HCT116 (cell line): ENCODE data around the gene GGT5.

Experiments
- EZH2phosphoT487 ChIP-seq: fragments of 200-600 bp; IDR thresholded peaks from 2 replicates; pipeline ENCODE4 v1.6.1; 2018; ENCODE audit warnings: antibody characterized with exemption, borderline replicate concordance
- FOSL1 ChIP-seq: IDR thresholded peaks from 2 replicates; pipeline ENCODE4 v1.6.1; 2012; ENCODE audit warnings: low read depth
- JUND ChIP-seq: IDR thresholded peaks from 2 replicates; pipeline ENCODE4 v1.6.1; 2012
- POLR2A ChIP-seq: IDR thresholded peaks from 2 replicates; pipeline ENCODE4 v1.7.0; 2011; ENCODE audit warnings: borderline replicate concordance; ENCODE audit not compliant: insufficient read depth, insufficient read length; ENCODE audit errors: extremely low read depth
- POLR2AphosphoS5 ChIP-seq: IDR thresholded peaks from 2 replicates; pipeline ENCODE4 v1.6.1; 2011; ENCODE audit warnings: mild to moderate bottlenecking, low read depth, low read length, moderate library complexity
- SIN3A ChIP-seq: IDR thresholded peaks from 2 replicates; pipeline ENCODE4 v1.6.1; 2012; ENCODE audit warnings: low read depth
- SRF ChIP-seq: IDR thresholded peaks from 2 replicates; pipeline ENCODE4 v1.6.1; 2012; ENCODE audit warnings: low read depth
- YY1 ChIP-seq: IDR thresholded peaks from 2 replicates; pipeline ENCODE4 v1.6.1; 2011; ENCODE audit warnings: low read length, low read depth, moderate library complexity, mild to moderate bottlenecking; ENCODE audit not compliant: insufficient replicate concordance; ENCODE audit errors: extremely low read depth
- ZNF274 ChIP-seq: fragments of 200-500 bp; sonication (Bioruptor generic); IDR thresholded peaks from 2 replicates; pipeline ENCODE4 v1.6.1; 2014; ENCODE audit warnings: mild to moderate bottlenecking, low read depth, low read length, inconsistent platforms
- TF ChIP-seq, protein P1 (sequence below), 3 experiments: fragments of 200-600 bp in 1 of 3; sonication (generic) in 1 of 3; IDR thresholded peaks in 2 of 3; conservative IDR thresholded peaks in 1 of 3; 2 replicates each; pipeline ENCODE4 v1.5.1; 2012 to 2017; ENCODE audit warnings: low read depth in 2 of 3, low read length in 2 of 3, antibody characterized with exemption in 1 of 3, borderline replicate concordance in 1 of 3, control low read depth in 1 of 3, mild to moderate bottlenecking in 1 of 3, mixed read lengths in 1 of 3, mixed run types in 1 of 3, moderate library complexity in 1 of 3; ENCODE audit not compliant: insufficient read depth in 1 of 3
- TF ChIP-seq, protein P2 (sequence below): IDR thresholded peaks from 2 replicates; pipeline ENCODE4 v1.6.1; 2012
- TF ChIP-seq, protein P3 (sequence below): IDR thresholded peaks from 2 replicates; pipeline ENCODE4 v1.6.1; 2011; ENCODE audit warnings: mild to moderate bottlenecking, low read length, moderate library complexity; ENCODE audit not compliant: insufficient replicate concordance; ENCODE audit errors: extremely low read depth
- TF ChIP-seq, protein P4 (sequence below): IDR thresholded peaks from 2 replicates; pipeline ENCODE4 v1.6.1; 2012; ENCODE audit warnings: low read depth

DNA sequence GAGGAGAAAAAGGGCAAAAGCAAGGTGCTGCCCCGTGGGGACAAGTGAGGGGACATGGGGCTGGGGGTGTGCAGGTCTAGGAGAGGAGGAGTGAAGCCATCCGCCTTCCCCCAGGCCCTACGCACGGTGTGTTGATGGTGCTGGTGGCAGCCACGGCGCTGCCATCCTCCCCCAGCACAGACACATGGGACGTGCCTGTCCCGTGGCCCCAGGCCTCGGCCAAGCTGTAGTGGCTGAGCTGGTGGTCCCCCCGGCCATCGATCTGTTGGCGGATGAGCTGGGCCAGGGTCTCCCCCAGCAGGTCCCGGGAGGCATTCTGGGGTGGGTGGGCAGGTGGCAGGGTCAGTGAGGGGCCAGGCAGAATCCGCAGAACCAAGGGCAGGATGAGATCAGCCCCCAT lies 18.9 kb downstream of the GGT5 start:
- TF ChIP-seq, protein P1, sequence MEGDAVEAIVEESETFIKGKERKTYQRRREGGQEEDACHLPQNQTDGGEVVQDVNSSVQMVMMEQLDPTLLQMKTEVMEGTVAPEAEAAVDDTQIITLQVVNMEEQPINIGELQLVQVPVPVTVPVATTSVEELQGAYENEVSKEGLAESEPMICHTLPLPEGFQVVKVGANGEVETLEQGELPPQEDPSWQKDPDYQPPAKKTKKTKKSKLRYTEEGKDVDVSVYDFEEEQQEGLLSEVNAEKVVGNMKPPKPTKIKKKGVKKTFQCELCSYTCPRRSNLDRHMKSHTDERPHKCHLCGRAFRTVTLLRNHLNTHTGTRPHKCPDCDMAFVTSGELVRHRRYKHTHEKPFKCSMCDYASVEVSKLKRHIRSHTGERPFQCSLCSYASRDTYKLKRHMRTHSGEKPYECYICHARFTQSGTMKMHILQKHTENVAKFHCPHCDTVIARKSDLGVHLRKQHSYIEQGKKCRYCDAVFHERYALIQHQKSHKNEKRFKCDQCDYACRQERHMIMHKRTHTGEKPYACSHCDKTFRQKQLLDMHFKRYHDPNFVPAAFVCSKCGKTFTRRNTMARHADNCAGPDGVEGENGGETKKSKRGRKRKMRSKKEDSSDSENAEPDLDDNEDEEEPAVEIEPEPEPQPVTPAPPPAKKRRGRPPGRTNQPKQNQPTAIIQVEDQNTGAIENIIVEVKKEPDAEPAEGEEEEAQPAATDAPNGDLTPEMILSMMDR (IDR thresholded peaks at IDR 0.05 in 2 of 3, conservative IDR thresholded peaks at IDR 0.05 in 1 of 3; ENCODE audit: borderline replicate concordance in 1 of 3, insufficient read depth in 1 of 3, low read depth in 2 of 3, low read length in 2 of 3) = no peak
- TF ChIP-seq POLR2A (no peak), SRF (no peak), POLR2AphosphoS5 (no peak), JUND (no peak), YY1 (no peak), SIN3A (no peak), EZH2phosphoT487 (no peak), ZNF274 (no peak), FOSL1 (no peak)
- TF ChIP-seq, protein P2, sequence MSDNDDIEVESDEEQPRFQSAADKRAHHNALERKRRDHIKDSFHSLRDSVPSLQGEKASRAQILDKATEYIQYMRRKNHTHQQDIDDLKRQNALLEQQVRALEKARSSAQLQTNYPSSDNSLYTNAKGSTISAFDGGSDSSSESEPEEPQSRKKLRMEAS = no peak
- TF ChIP-seq, protein P3, sequence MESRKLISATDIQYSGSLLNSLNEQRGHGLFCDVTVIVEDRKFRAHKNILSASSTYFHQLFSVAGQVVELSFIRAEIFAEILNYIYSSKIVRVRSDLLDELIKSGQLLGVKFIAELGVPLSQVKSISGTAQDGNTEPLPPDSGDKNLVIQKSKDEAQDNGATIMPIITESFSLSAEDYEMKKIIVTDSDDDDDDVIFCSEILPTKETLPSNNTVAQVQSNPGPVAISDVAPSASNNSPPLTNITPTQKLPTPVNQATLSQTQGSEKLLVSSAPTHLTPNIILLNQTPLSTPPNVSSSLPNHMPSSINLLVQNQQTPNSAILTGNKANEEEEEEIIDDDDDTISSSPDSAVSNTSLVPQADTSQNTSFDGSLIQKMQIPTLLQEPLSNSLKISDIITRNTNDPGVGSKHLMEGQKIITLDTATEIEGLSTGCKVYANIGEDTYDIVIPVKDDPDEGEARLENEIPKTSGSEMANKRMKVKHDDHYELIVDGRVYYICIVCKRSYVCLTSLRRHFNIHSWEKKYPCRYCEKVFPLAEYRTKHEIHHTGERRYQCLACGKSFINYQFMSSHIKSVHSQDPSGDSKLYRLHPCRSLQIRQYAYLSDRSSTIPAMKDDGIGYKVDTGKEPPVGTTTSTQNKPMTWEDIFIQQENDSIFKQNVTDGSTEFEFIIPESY = no peak
- TF ChIP-seq, protein P4, sequence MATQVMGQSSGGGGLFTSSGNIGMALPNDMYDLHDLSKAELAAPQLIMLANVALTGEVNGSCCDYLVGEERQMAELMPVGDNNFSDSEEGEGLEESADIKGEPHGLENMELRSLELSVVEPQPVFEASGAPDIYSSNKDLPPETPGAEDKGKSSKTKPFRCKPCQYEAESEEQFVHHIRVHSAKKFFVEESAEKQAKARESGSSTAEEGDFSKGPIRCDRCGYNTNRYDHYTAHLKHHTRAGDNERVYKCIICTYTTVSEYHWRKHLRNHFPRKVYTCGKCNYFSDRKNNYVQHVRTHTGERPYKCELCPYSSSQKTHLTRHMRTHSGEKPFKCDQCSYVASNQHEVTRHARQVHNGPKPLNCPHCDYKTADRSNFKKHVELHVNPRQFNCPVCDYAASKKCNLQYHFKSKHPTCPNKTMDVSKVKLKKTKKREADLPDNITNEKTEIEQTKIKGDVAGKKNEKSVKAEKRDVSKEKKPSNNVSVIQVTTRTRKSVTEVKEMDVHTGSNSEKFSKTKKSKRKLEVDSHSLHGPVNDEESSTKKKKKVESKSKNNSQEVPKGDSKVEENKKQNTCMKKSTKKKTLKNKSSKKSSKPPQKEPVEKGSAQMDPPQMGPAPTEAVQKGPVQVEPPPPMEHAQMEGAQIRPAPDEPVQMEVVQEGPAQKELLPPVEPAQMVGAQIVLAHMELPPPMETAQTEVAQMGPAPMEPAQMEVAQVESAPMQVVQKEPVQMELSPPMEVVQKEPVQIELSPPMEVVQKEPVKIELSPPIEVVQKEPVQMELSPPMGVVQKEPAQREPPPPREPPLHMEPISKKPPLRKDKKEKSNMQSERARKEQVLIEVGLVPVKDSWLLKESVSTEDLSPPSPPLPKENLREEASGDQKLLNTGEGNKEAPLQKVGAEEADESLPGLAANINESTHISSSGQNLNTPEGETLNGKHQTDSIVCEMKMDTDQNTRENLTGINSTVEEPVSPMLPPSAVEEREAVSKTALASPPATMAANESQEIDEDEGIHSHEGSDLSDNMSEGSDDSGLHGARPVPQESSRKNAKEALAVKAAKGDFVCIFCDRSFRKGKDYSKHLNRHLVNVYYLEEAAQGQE = no peak
